Mammary epithelial cell (primary cell): Measurements from ENCODE around the gene CLMN.

Experiments used
- CTCF ChIP-seq, 2 donors: IDR thresholded peaks in 1 of 2; conservative IDR thresholded peaks in 1 of 2; 2 replicates each; pipeline ENCODE4 v1.5.1; 2011 to 2012; ENCODE audit warnings: inconsistent platforms in 2 of 2, low read length in 2 of 2, mild to moderate bottlenecking in 2 of 2, control low read depth in 1 of 2, low read depth in 1 of 2; ENCODE audit not compliant: insufficient read depth in 1 of 2; ENCODE audit errors: extremely low read depth in 1 of 2
- EZH2 ChIP-seq: IDR thresholded peaks from 2 replicates; pipeline ENCODE4 v1.6.1; 2012; ENCODE audit warnings: low read length, inconsistent platforms, borderline replicate concordance

- TF ChIP-seq CTCF (conservative IDR thresholded peaks at IDR 0.05 in 1 of 2, IDR thresholded peaks at IDR 0.05 in 1 of 2; ENCODE audit: extremely low read depth in 1 of 2, insufficient read depth in 1 of 2, low read depth in 1 of 2, low read length in 2 of 2) (no peak), EZH2 (no peak)
Measured at GRCh38 chr14:95341115-95341514, 21.4 kb upstream of the CLMN start.
